ENCODE results near the gene GCFC2.

Gene GCFC2

DNA sequence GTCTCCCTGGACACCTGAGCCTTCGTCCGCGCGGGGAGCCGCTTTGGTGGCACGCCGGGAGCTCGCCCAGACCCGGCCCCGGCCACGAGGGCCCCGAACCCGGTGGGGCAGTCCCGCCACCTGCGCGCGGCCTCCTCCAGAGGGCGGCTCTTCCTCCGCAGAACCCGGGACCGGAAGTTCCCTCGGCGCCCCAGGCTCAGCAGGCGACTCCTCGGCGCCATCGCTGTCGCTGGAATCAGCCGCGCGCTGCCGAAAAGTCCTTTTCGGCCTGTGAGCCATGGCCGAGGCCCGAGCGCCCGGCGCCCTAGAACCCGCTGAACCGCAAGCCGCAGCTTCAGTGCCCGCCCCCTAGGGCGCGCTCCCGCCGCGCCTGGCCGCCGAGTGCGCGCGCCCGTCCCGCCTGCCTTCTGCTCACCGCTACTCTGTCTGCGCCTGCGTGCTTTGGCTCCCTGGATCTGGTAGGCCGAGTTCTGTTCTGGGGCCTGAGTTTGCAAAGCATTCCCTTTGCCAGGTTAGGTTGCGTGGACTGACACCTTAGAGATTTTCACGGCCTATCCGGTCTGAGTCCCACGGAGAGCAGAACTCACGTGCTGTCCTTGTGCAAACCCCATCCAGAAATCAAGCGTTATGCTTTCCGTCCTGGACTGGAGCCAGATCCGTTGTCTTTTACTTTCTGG lies at the start of gene GCFC2:
TSS of gene GCFC2 (minus strand) at position 339 of the 677 bp plus-strand sequence. CDS start at position 279, 60 bp downstream.
- Histone ChIP-seq H3K36me3 (ENCODE audit: control insufficient read depth, insufficient read depth, low read length) (no peaks in the 10 kb centered on the region), H3K27me3 (replicated peaks; ENCODE audit: control insufficient read depth, insufficient read depth, low read length) (no peaks in the 10 kb centered on the region), H3K4me3 (replicated peaks; ENCODE audit: low read depth, low read length) (peak within 1 kb of the TSS; percentile 80)
- peak; percentile 93 for DNase-seq (ENCODE audit: extremely low read depth, insufficient read length)
- TF ChIP-seq, protein P1, sequence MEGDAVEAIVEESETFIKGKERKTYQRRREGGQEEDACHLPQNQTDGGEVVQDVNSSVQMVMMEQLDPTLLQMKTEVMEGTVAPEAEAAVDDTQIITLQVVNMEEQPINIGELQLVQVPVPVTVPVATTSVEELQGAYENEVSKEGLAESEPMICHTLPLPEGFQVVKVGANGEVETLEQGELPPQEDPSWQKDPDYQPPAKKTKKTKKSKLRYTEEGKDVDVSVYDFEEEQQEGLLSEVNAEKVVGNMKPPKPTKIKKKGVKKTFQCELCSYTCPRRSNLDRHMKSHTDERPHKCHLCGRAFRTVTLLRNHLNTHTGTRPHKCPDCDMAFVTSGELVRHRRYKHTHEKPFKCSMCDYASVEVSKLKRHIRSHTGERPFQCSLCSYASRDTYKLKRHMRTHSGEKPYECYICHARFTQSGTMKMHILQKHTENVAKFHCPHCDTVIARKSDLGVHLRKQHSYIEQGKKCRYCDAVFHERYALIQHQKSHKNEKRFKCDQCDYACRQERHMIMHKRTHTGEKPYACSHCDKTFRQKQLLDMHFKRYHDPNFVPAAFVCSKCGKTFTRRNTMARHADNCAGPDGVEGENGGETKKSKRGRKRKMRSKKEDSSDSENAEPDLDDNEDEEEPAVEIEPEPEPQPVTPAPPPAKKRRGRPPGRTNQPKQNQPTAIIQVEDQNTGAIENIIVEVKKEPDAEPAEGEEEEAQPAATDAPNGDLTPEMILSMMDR (IDR thresholded peaks at IDR 0.05; ENCODE audit: insufficient read depth, low read length, poor library complexity, severe bottlenecking), result peak; percentile 41

DNA sequence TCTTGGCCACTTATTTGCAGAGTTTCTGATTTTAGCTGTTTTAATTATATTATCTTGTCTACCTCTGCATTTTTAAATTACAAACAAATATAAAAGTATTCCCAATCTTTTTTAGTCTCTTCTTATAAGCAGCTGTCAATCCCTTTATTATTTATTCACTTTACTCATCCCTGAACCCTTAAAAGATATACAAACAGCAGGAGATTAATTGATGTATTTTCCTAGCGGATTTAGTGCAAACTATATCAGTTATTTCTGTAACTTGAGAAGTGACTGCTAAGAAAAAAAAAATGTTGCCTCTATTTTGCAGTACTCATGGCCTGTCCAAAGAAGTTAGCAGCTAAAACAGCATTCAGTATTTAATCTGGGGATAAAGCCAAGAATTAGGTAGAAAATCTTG lies 42.1 kb upstream of the GCFC2 start:
- Histone ChIP-seq H3K36me3 (ENCODE audit: control insufficient read depth, insufficient read depth, low read length) (no peaks in the 10 kb centered on the region), H3K4me3 (replicated peaks; ENCODE audit: low read depth, low read length) (no peak overlapping the region), H3K27me3 (replicated peaks; ENCODE audit: control insufficient read depth, insufficient read depth, low read length) (no peaks in the 10 kb centered on the region)
- TF ChIP-seq, protein P1 (IDR thresholded peaks at IDR 0.05; ENCODE audit: insufficient read depth, low read length, poor library complexity, severe bottlenecking), result no peak
- DNase-seq (ENCODE audit: extremely low read depth, insufficient read length), result no peak

DNA sequence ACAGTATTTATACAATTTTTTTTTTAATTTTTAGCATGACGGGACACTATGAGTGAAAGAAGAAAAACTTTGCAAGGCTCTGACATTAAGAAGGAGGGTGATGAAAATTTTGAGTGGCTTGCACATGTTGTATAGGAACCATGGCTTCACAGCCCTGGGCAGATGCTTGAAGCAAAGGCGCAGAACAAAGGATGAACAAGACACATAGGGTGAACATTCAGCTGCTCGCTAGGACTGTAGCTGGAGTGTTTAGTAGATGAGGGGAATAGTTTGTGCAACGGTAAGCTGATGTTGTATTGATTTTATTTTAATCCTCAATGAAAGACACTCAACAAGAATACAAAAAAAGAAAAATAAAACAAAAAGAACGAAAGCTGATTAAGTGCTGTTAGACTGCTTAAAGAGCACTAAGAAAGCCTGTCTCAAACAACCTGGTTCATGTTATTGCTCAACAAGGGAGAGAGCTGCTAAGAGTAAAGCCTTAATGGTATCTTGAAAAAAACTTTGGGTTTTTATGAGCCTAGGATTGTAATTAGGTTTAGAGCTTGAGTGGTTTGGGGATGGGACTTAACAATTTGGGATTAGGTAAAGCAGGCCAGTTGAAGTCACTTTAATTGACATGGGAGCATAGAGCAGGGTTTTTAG lies 41.2 kb upstream of the GCFC2 start:
- H3K36me3 ChIP-seq (ENCODE audit: control insufficient read depth, insufficient read depth, low read length), result no peaks in the 10 kb centered on the region
- TF ChIP-seq, protein P1 (IDR thresholded peaks at IDR 0.05; ENCODE audit: insufficient read depth, low read length, poor library complexity, severe bottlenecking), result no peak
- DNase-seq (ENCODE audit: extremely low read depth, insufficient read length), result no peak
- H3K4me3 ChIP-seq (replicated peaks; ENCODE audit: low read depth, low read length), result no peak overlapping the region
- no peaks in the 10 kb centered on the region for H3K27me3 ChIP-seq (replicated peaks; ENCODE audit: control insufficient read depth, insufficient read depth, low read length)

GRCh38 chr2:75751360-75751759 lies 40.6 kb upstream of the GCFC2 start:
- TF ChIP-seq, protein P1 (IDR thresholded peaks at IDR 0.05; ENCODE audit: insufficient read depth, low read length, poor library complexity, severe bottlenecking), result no peak

DNA sequence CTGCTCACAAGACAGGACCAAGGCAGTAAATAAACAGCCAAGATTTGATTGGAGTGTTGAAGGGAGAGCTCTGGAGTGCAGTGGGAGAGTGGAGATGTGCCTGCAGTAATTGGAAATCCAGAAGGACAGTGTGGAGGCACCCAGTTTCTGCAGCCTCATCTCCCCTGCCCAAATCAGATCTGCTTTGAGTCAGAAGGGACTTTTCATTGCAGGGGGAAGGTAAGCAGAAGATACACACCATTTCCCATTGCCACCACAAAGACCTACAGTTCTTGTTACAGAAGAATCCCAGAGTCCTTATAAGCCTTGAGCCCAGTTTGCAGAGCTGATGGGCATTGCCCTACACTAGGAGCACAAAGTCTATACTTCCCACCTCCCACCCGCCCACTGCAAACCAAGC lies 27.2 kb upstream of the GCFC2 start:
- TF ChIP-seq, protein P1 (IDR thresholded peaks at IDR 0.05; ENCODE audit: insufficient read depth, low read length, poor library complexity, severe bottlenecking), result no peak
- Histone ChIP-seq H3K4me3 (replicated peaks; ENCODE audit: low read depth, low read length) (no peak overlapping the region), H3K27me3 (replicated peaks; ENCODE audit: control insufficient read depth, insufficient read depth, low read length) (no peaks in the 10 kb centered on the region), H3K36me3 (ENCODE audit: control insufficient read depth, insufficient read depth, low read length) (no peaks in the 10 kb centered on the region)
- no peak for DNase-seq (ENCODE audit: extremely low read depth, insufficient read length)

More at GRCh38 chr2:75751360-75751759, 40.6 kb upstream of the GCFC2 start:
- no peak overlapping the region for H3K4me3 ChIP-seq (replicated peaks; ENCODE audit: low read depth, low read length)
- H3K27me3 ChIP-seq (replicated peaks; ENCODE audit: control insufficient read depth, insufficient read depth, low read length), result no peaks in the 10 kb centered on the region
- DNase-seq (ENCODE audit: extremely low read depth, insufficient read length), result no peak
- no peaks in the 10 kb centered on the region for H3K36me3 ChIP-seq (ENCODE audit: control insufficient read depth, insufficient read depth, low read length)
